Omental fat pad (tissue), 4 donors: ENCODE data around the gene CAMSAP2. TPM values are rescaled to one million over a fixed set of nuclear protein-coding genes. Genes with fewer than 3 reads are reported as not detected.
"Not testable (repeated sequence)": the region's sequence is repeated elsewhere in the genome, so short reads cannot be mapped to it uniquely, and the experiment has no call there.

Experiments
- ATAC-seq: fragments of 150-250 bp; one replicate; pipeline ENCODE4 v1.9.1; 2016; ENCODE audit warnings: mild to moderate bottlenecking, moderate library complexity; ENCODE audit not compliant: low FRiP score
- DNase-seq: peaks from one replicate; pipeline ENCODE4 v3.0.0-alpha.2; 2019; ENCODE audit warnings: low spot score
- CTCF ChIP-seq, 3 donors: fragments of 450-650 bp; IDR thresholded peaks; one replicate each; pipeline ENCODE4 v1.5.1; 2016 to 2017; ENCODE audit warnings: antibody characterized with exemption in 3 of 3, mild to moderate bottlenecking in 3 of 3, moderate library complexity in 2 of 3
- total RNA-seq, 4 donors: library from RNA; depleted of rRNA; stranded (reverse); fragments of >200 nt; gene quantifications; one replicate each; pipeline ENCODE4 v1.1.0, GENCODE V29; 2016

The CAMSAP2 gene
- total RNA-seq, 4 donors from 2014 or later, result 37.2 to 65.2 (median 44.5) TPM

DNA sequence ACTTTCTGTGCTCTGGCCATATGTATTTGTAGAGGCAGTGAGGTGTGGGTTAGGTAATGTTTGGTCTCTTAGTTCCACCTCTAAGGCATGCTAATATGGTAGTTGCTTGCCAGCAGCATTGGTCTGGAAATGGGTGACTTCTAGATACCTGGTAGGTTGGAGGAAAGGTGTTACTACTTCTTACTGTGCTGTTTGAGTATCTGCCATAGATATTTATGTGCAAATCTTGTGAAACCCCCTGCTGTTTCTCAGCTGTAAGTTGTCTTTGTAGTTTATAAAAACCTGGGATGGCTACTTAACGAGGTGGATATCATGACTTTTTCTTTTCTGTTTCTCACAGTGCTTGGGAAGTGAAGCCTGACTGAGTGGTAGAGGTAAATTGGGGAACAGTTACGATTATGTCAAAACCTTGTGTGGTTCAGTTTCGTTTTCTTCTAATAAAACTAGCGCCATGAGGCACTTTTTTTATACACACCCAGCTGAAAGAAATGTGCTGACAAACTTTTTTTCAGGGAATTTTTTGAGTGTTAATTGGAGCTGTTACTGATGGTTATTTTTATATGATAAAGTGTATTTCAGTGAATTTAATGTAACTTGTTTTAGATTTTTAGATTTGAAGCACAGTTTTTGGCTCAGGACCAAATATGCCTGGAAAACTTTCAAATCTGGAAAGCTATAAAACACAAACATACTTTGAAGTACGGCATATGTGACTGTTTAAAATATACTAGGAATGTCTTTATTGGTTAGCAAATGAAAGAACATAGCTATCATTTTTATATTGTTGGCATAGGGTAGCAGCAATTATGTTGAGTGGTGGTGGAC lies 42.1 kb downstream of the CAMSAP2 start:
- ATAC-seq, result peak; percentile 23
- no peak for TF ChIP-seq CTCF (IDR thresholded peaks at IDR 0.05)
- DNase-seq, result no peak

DNA sequence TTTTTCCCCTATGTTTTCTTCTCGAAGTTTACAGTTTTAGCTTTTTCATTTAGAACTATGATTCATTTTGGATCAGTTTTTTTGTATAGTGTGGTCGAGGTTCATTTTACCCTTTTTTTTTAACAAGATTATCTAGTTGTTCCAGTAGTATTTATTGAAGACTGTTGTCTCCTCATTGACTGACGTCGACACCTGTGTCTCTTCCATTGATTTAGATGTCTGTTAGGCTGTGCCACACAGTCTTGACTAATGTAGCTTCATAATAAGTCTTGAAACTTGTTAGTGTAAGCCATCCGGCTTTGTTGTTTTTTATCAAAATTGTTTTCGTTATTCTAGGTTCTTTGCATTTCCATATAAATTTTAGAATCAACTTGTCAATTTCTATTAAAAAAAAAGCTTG lies 45.2 kb downstream of the CAMSAP2 start:
- DNase-seq (no peak), ATAC-seq (no peak)
- TF ChIP-seq CTCF (IDR thresholded peaks at IDR 0.05), result no peak

- DNase-seq (no peak), ATAC-seq (no peak)
- no peak for TF ChIP-seq CTCF (IDR thresholded peaks at IDR 0.05)
These were observed 45.9 kb downstream of the CAMSAP2 start for GRCh38 chr1:200784576-200784975.

DNA sequence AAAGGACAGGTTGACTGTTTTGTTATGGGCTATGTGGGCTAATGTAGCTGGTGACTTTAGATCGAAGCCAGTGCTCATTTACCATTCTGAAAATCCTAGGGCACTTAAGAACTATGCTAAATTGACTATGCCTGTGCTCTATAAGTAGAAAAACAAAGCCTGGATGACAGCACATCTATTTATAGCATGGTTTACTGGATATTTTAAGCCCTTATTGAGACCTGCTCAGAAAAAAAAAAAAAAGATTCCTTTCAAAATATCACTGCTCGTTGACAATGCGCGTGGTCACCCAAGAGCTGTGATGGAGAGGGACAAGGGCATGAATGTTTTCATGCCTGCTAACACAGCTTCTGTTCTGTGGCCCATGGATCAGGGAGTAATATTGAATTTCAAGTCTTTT lies 48.1 kb downstream of the CAMSAP2 start:
- ATAC-seq, result no peak
- DNase-seq, result no peak
- TF ChIP-seq CTCF (IDR thresholded peaks at IDR 0.05), result no peak

DNA sequence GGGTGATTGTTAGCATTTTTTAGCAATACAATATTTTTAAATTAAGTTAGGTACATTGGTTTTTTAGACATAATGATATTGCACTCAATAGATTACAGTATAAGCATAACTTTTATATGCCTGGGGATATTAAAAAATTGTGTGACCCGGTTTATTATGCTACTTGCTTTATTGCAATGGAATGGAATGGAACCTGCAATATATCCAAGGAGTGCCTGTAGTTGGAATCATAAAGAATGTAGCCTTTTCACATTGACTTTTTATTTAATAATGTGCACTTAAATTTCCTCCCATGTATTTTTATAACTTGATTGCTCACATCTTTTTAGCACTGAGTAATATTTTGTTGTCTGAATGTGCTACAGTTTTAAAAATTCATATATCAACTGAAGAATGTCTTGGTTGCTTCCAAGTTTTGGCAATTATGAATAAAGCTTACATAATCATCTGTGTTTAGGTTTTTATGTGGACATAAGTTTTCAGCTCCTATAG lies 49.2 kb downstream of the CAMSAP2 start:
- TF ChIP-seq CTCF (IDR thresholded peaks at IDR 0.05), result no peak
- ATAC-seq (no peak), DNase-seq (no peak)

DNA sequence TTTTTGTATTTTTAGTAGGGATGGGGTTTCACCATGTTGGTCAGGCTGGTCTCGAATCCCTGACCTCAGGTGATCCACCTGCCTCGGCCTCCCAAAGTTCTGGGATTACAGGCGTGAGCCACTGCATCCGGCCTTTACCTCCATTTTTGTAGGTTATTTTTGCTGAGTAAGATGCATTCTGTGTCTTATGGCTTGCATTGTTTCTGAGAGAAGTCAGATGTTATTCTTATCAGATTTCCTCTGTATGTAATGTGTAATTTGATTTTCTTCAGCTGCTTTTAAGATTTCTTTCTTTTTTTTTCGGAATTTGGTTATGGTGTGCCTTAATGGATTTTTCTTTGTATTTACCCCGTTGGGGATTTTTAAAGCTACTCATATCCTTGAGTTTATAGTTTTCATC lies 52.3 kb downstream of the CAMSAP2 start:
- DNase-seq, ATAC-seq: not testable (repeated sequence)

GRCh38 chr1:200793677-200794076 lies 55.0 kb downstream of the CAMSAP2 start:
- ATAC-seq (no peak), DNase-seq (no peak)
- no peak for TF ChIP-seq CTCF (IDR thresholded peaks at IDR 0.05)
